Neuronal stem cell (in vitro differentiated cells): ENCODE data around the gene HOPX.
A peak's percentile ranks its signal among the peaks of the same experiment; 100 is the strongest.

ENCODE experiments used
- DNase-seq: peaks from one replicate; pipeline ENCODE4 v3.0.0-alpha.2; 2013; ENCODE audit warnings: low spot score
- H2AFZ ChIP-seq: one replicate; pipeline ENCODE4 v1.6.1; 2013; ENCODE audit warnings: mild to moderate bottlenecking, low read length, inconsistent platforms
- H2AK5ac ChIP-seq: 2 replicates; pipeline ENCODE4 v1.6.1; 2013; ENCODE audit warnings: low read depth, mild to moderate bottlenecking, inconsistent platforms, low read length, moderate library complexity, mixed read lengths
- H2BK120ac ChIP-seq: 2 replicates; pipeline ENCODE4 v1.6.1; 2013; ENCODE audit warnings: low read depth, mild to moderate bottlenecking, inconsistent platforms, low read length, moderate library complexity, mixed read lengths
- H2BK12ac ChIP-seq: one replicate; pipeline ENCODE4 v1.6.1; 2013; ENCODE audit warnings: low read length, inconsistent platforms
- H2BK15ac ChIP-seq: 2 replicates; pipeline ENCODE4 v1.6.1; 2013; ENCODE audit warnings: mild to moderate bottlenecking, low read length, inconsistent platforms, mixed read lengths
- H2BK5ac ChIP-seq: one replicate; pipeline ENCODE4 v1.6.1; 2013; ENCODE audit warnings: inconsistent platforms, mild to moderate bottlenecking, low read length, moderate library complexity
- H3K14ac ChIP-seq: one replicate; pipeline ENCODE4 v1.6.1; 2013; ENCODE audit warnings: low read length, inconsistent platforms
- H3K18ac ChIP-seq: 2 replicates; pipeline ENCODE4 v1.6.1; 2013; ENCODE audit warnings: low read length, inconsistent platforms
- H3K23ac ChIP-seq: 2 replicates; pipeline ENCODE4 v1.6.1; 2013; ENCODE audit warnings: low read depth, mild to moderate bottlenecking, mixed read lengths, low read length, inconsistent platforms; ENCODE audit not compliant: poor library complexity
- H3K27ac ChIP-seq: replicated peaks from 3 replicates; pipeline ENCODE4 v1.5.1; 2013; ENCODE audit warnings: low read length, inconsistent platforms
- H3K27me3 ChIP-seq, 3 experiments: 2 replicates each; pipeline ENCODE4 v1.6.1; 2013; ENCODE audit warnings: low read length in 3 of 3, mild to moderate bottlenecking in 2 of 3, inconsistent platforms in 1 of 3, low read depth in 1 of 3, mixed read lengths in 1 of 3, moderate library complexity in 1 of 3; ENCODE audit not compliant: control insufficient read depth in 3 of 3, insufficient read depth in 3 of 3
- H3K36me3 ChIP-seq, 2 donors: replicated peaks in 1 of 2; 2 replicates each; pipeline ENCODE4 v1.6.1; 2013; ENCODE audit warnings: low read length in 2 of 2; ENCODE audit not compliant: control insufficient read depth in 2 of 2, insufficient read depth in 2 of 2
- H3K4ac ChIP-seq: 2 replicates; pipeline ENCODE4 v1.6.1; 2013; ENCODE audit warnings: inconsistent platforms, mild to moderate bottlenecking, low read length, moderate library complexity
- H3K4me1 ChIP-seq, 2 donors: 1 replicate in 1 of 2; 2 replicates in 1 of 2; pipeline ENCODE4 v1.6.1; 2013; ENCODE audit warnings: low read length in 2 of 2, low read depth in 1 of 2; ENCODE audit not compliant: control insufficient read depth in 2 of 2, insufficient read depth in 1 of 2
- H3K4me2 ChIP-seq: one replicate; pipeline ENCODE4 v1.6.1; 2013; ENCODE audit warnings: mild to moderate bottlenecking, low read length, inconsistent platforms; ENCODE audit not compliant: insufficient read depth, poor library complexity, severe bottlenecking
- H3K4me3 ChIP-seq, 2 donors: 2 replicates each; pipeline ENCODE4 v1.5.1; 2013; ENCODE audit warnings: low read length in 2 of 2, mild to moderate bottlenecking in 2 of 2, inconsistent platforms in 1 of 2, moderate library complexity in 1 of 2
- H3K79me1 ChIP-seq: one replicate; pipeline ENCODE4 v1.6.1; 2013; ENCODE audit warnings: low read depth, mild to moderate bottlenecking, inconsistent platforms, low read length, moderate library complexity
- H3K9ac ChIP-seq: one replicate; pipeline ENCODE4 v1.6.1; 2013; ENCODE audit warnings: mild to moderate bottlenecking, low read depth, low read length, inconsistent platforms; ENCODE audit not compliant: poor library complexity
- H3K9me3 ChIP-seq, 2 donors: replicated peaks in 1 of 2; 2 replicates each; pipeline versions ENCODE3 to v1.6.1; 2013; ENCODE audit warnings: low read length in 2 of 2, mild to moderate bottlenecking in 2 of 2, inconsistent platforms in 1 of 2, low read depth in 1 of 2, mixed read lengths in 1 of 2, moderate library complexity in 1 of 2; ENCODE audit not compliant: control insufficient read depth in 2 of 2, insufficient read depth in 1 of 2
- H4K8ac ChIP-seq: one replicate; pipeline ENCODE4 v1.6.1; 2013; ENCODE audit warnings: low read depth, mild to moderate bottlenecking, inconsistent platforms, low read length, moderate library complexity
- H4K91ac ChIP-seq: one replicate; pipeline ENCODE4 v1.6.1; 2013; ENCODE audit warnings: low read length, low read depth, mild to moderate bottlenecking, inconsistent platforms; ENCODE audit not compliant: poor library complexity
- WGBS, 2 donors: extraction: QIAGEN DNeasy Blood & Tissue Kit; methylation state at CpG; one replicate each; pipeline ENCODE4 v1.1.7; 2013; ENCODE audit warnings: missing lambda C conversion rate in 2 of 2, mixed read lengths in 1 of 2; ENCODE audit not compliant: insufficient read length in 2 of 2, insufficient replicate concordance in 1 of 2; ENCODE audit errors: extremely low coverage in 2 of 2; 5-methylcytosine and 5-hydroxymethylcytosine counted together

Gene HOPX

GRCh38 chr4:56677711-56678110, 3.4 kb downstream of the HOPX start:
- Histone ChIP-seq H3K79me1 (no peaks in the 10 kb centered on the region), H2BK120ac (no peak overlapping the region), H2BK15ac (no peak overlapping the region), H3K4me3 (no peak overlapping the region), H4K8ac (no peak overlapping the region), H2AK5ac (no peak overlapping the region), H3K9ac (no peak overlapping the region), H3K36me3 (no peaks in the 10 kb centered on the region), H3K4ac (no peak overlapping the region), H3K9me3 (no peaks in the 10 kb centered on the region), H2BK5ac (no peak overlapping the region), H3K4me1 (peaks cover 0 to 12% of the 10 kb centered on the region in 2 donors), H3K14ac (no peak overlapping the region), H3K4me2 (no peak overlapping the region), H4K91ac (no peak overlapping the region), H3K18ac (peak overlapping the region; percentile 2), H3K27me3 (peaks cover 0 to 9% (median 0%) of the 10 kb centered on the region in 3 experiments), H3K23ac (no peak overlapping the region), H2BK12ac (no peak overlapping the region), H3K27ac (no peak overlapping the region), H2AFZ (no peak overlapping the region)
- DNase-seq, result no peak
- no CpG with 5 or more reads among the region's 4 CpGs for WGBS, 2 donors

GRCh38 chr4:56674984-56675383, 6.1 kb downstream of the HOPX start:
- Histone ChIP-seq H3K4me1 (no peaks in the 10 kb centered on the region), H4K91ac (no peak overlapping the region), H2BK5ac (no peak overlapping the region), H2BK120ac (no peak overlapping the region), H3K23ac (no peak overlapping the region), H2AFZ (no peak overlapping the region), H2AK5ac (no peak overlapping the region), H3K4me2 (no peak overlapping the region), H3K27ac (no peak overlapping the region), H4K8ac (no peak overlapping the region), H3K27me3 (no peaks in the 10 kb centered on the region), H3K14ac (no peak overlapping the region), H3K18ac (no peak overlapping the region), H3K79me1 (no peaks in the 10 kb centered on the region), H3K4me3 (no peak overlapping the region), H3K9ac (no peak overlapping the region), H3K9me3 (no peaks in the 10 kb centered on the region), H2BK12ac (no peak overlapping the region), H3K36me3 (no peaks in the 10 kb centered on the region), H2BK15ac (no peak overlapping the region), H3K4ac (no peak overlapping the region)
- no peak for DNase-seq
- WGBS, 2 donors, result no CpG with 5 or more reads among the region's 3 CpGs

GRCh38 chr4:56671860-56672259, 9.2 kb downstream of the HOPX start:
- Histone ChIP-seq H2BK5ac (no peak overlapping the region), H3K4me3 (no peak overlapping the region), H2AK5ac (no peak overlapping the region), H3K9me3 (no peaks in the 10 kb centered on the region), H4K8ac (no peak overlapping the region), H3K9ac (no peak overlapping the region), H3K23ac (no peak overlapping the region), H2BK12ac (no peak overlapping the region), H3K4me2 (no peak overlapping the region), H3K27me3 (no peaks in the 10 kb centered on the region), H3K4me1 (no peaks in the 10 kb centered on the region), H2BK120ac (no peak overlapping the region), H3K36me3 (no peaks in the 10 kb centered on the region), H3K4ac (no peak overlapping the region), H3K18ac (no peak overlapping the region), H3K14ac (no peak overlapping the region), H2AFZ (no peak overlapping the region), H4K91ac (no peak overlapping the region), H3K27ac (no peak overlapping the region), H3K79me1 (no peaks in the 10 kb centered on the region), H2BK15ac (no peak overlapping the region)
- no peak for DNase-seq
- no CpG with 5 or more reads among the region's 2 CpGs for WGBS, 2 donors

- Histone ChIP-seq H2BK15ac (no peak overlapping the region), H3K9me3 (no peaks in the 10 kb centered on the region), H3K9ac (no peak overlapping the region), H3K23ac (no peak overlapping the region), H3K27me3 (no peaks in the 10 kb centered on the region), H3K4ac (no peak overlapping the region), H2BK12ac (no peak overlapping the region), H3K79me1 (no peaks in the 10 kb centered on the region), H2AFZ (no peak overlapping the region), H4K8ac (no peak overlapping the region), H3K27ac (no peak overlapping the region), H2BK5ac (no peak overlapping the region), H3K4me2 (no peak overlapping the region), H3K4me3 (no peak overlapping the region), H3K14ac (no peak overlapping the region), H3K36me3 (no peaks in the 10 kb centered on the region), H2AK5ac (no peak overlapping the region), H3K4me1 (no peaks in the 10 kb centered on the region), H2BK120ac (no peak overlapping the region), H4K91ac (no peak overlapping the region), H3K18ac (no peak overlapping the region)
- WGBS, 2 donors, result no CpG with 5 or more reads among the region's 1 CpG
- DNase-seq, result no peak
These were observed 9.7 kb downstream of the HOPX start for GRCh38 chr4:56671373-56671772.
